Nephron progenitor cell (in vitro differentiated cells): ENCODE data around the gene DPP6.

Experiments used
- DNase-seq: peaks from one replicate; pipeline ENCODE4 v3.0.0; 2021
- H3K27ac Mint-ChIP-seq: 2 replicates; pipeline ENCODE4 v1.8.0; 2021; ENCODE audit warnings: mild to moderate bottlenecking, moderate library complexity, mixed read lengths
- H3K27me3 Mint-ChIP-seq: 2 replicates; pipeline ENCODE4 v1.8.0; 2021; ENCODE audit warnings: mild to moderate bottlenecking, low read depth, mixed read lengths; ENCODE audit not compliant: poor library complexity
- H3K36me3 Mint-ChIP-seq: 2 replicates; pipeline ENCODE4 v1.8.0; 2021; ENCODE audit warnings: low read depth, mixed read lengths
- H3K4me1 Mint-ChIP-seq: 2 replicates; pipeline ENCODE4 v1.8.0; 2021; ENCODE audit warnings: mixed read lengths
- H3K4me3 Mint-ChIP-seq: 2 replicates; pipeline ENCODE4 v1.8.0; 2021; ENCODE audit warnings: mild to moderate bottlenecking, moderate library complexity, mixed read lengths
- H3K9me3 Mint-ChIP-seq: 2 replicates; pipeline ENCODE4 v1.8.0; 2021; ENCODE audit warnings: mild to moderate bottlenecking, moderate library complexity, mixed read lengths
- TF ChIP-seq, protein P1 (sequence below): fragments of 200-600 bp; sonication (generic); IDR thresholded peaks from 2 replicates; pipeline ENCODE4 v1.5.0; 2021; ENCODE audit warnings: antibody characterized with exemption

The DPP6 gene

DNA sequence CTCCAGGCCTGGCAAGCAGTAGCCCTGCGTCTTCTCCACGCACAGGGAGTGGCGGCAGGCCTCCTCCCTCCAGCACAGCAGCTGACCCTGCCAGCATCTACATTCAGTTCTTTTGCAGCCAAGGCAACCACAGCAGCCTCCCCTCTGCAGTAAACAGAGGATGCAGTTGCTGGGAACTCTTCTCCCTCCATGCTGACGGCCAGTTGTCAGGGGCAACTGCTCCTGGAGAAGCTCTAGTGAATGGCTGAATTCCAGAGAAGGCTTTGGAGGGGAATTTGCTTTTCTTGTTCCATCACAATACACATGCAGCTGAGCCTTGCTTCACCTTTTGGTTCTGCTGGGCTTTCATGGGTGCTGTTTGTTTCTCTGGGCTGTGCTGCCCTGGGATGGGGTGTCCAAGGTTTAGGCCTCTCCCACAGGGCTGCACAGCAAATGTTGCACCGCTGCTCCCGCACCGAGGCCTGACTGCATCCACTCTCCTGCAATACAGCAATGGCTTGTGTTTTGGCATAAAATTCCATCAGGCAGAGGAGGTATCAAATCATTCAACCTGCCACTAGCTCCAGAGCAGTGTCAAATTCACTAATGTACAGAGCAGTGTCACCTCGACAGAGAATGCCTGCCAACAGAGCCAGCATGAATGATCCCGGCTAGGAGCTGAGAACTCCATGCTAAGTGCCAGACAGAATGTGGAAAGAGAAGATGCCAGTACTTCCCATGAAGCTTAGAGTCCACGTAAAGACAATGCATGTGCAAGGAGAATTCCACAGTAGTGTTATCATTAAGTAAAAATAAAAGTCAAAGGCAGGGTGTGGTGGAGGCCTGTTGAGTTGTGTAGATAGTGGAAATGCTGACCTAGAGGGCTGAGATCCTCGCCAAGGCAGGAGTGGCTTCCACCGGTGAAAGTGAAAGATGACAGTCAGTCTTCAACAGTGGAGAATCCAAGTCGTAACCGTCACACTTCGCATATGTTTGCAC is 399.6 kb downstream of the DPP6 start:
- Mint-ChIP-seq H3K4me1 (no peaks in the 10 kb centered on the region), H3K4me3 (no peak overlapping the region), H3K9me3 (peaks cover 12% of the 10 kb centered on the region), H3K27me3 (peaks cover 4% of the 10 kb centered on the region), H3K36me3 (no peaks in the 10 kb centered on the region), H3K27ac (no peak overlapping the region)
- TF ChIP-seq, protein P1, sequence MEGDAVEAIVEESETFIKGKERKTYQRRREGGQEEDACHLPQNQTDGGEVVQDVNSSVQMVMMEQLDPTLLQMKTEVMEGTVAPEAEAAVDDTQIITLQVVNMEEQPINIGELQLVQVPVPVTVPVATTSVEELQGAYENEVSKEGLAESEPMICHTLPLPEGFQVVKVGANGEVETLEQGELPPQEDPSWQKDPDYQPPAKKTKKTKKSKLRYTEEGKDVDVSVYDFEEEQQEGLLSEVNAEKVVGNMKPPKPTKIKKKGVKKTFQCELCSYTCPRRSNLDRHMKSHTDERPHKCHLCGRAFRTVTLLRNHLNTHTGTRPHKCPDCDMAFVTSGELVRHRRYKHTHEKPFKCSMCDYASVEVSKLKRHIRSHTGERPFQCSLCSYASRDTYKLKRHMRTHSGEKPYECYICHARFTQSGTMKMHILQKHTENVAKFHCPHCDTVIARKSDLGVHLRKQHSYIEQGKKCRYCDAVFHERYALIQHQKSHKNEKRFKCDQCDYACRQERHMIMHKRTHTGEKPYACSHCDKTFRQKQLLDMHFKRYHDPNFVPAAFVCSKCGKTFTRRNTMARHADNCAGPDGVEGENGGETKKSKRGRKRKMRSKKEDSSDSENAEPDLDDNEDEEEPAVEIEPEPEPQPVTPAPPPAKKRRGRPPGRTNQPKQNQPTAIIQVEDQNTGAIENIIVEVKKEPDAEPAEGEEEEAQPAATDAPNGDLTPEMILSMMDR: no peak
- DNase-seq: no peak

GRCh38 chr7:154463794-154464193 is 411.6 kb downstream of the DPP6 start:
- TF ChIP-seq, protein P1: no peak
- no peak overlapping the region for H3K27ac Mint-ChIP-seq
- no peak overlapping the region for H3K4me3 Mint-ChIP-seq
- no peaks in the 10 kb centered on the region for H3K4me1 Mint-ChIP-seq
- H3K36me3 Mint-ChIP-seq: no peaks in the 10 kb centered on the region
- peaks cover 35% of the 10 kb centered on the region for H3K9me3 Mint-ChIP-seq
- H3K27me3 Mint-ChIP-seq: no peaks in the 10 kb centered on the region
- DNase-seq: no peak

GRCh38 chr7:154469652-154470051 is 417.5 kb downstream of the DPP6 start:
- no peaks in the 10 kb centered on the region for H3K4me1 Mint-ChIP-seq
- H3K36me3 Mint-ChIP-seq: no peaks in the 10 kb centered on the region
- DNase-seq: no peak
- H3K4me3 Mint-ChIP-seq: no peak overlapping the region
- no peak overlapping the region for H3K27ac Mint-ChIP-seq
- no peaks in the 10 kb centered on the region for H3K27me3 Mint-ChIP-seq
- H3K9me3 Mint-ChIP-seq: peaks cover 11% of the 10 kb centered on the region
- TF ChIP-seq, protein P1: no peak

- TF ChIP-seq, protein P1: no peak
- Mint-ChIP-seq H3K27me3 (peaks cover 3% of the 10 kb centered on the region), H3K4me3 (no peak overlapping the region), H3K4me1 (peaks cover 10% of the 10 kb centered on the region), H3K9me3 (no peaks in the 10 kb centered on the region), H3K36me3 (no peaks in the 10 kb centered on the region), H3K27ac (no peak overlapping the region)
- no peak for DNase-seq
These were observed 420.1 kb downstream of the DPP6 start for GRCh38 chr7:154472343-154472742.

DNA sequence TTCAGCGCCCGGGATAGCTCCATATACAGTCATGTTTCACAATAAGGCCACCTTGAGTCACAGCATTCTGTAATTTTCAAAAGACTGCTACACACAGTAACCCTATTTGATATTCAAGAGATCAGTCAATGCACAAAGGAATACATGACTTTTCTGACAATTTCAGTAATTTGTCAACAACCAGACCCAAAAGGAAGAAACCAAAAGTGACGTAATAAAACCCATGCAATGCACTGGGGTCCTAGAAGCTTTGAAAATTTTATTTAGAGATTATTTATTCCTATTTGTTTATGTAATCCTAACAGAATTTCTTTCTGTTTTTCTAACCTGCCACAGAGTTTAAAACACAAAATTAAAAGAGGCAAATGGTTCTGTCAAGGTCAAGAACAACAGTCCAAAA is 421.2 kb downstream of the DPP6 start:
- H3K4me1 Mint-ChIP-seq: peaks cover 10% of the 10 kb centered on the region
- TF ChIP-seq, protein P1: no peak
- peaks cover 3% of the 10 kb centered on the region for H3K27me3 Mint-ChIP-seq
- DNase-seq: no peak
- no peaks in the 10 kb centered on the region for H3K36me3 Mint-ChIP-seq
- no peaks in the 10 kb centered on the region for H3K9me3 Mint-ChIP-seq
- H3K4me3 Mint-ChIP-seq: no peak overlapping the region
- no peak overlapping the region for H3K27ac Mint-ChIP-seq
